ENCODE data around the gene TBC1D1.
A peak's percentile ranks its signal among the peaks of the same experiment; 100 is the strongest.

The TBC1D1 gene

GRCh38 chr4:38124961-38125360 lies 234.1 kb downstream of the TBC1D1 start:
- Histone ChIP-seq H3K4me3 (ENCODE audit: low read depth, low read length) (no peak overlapping the region), H3K36me3 (ENCODE audit: control insufficient read depth in 2 of 2, insufficient read depth in 1 of 2, low read length in 2 of 2) (peaks cover 0 to 17% of the 10 kb centered on the region in 2 experiments; a peak in 1 of 3 replicates), H3K4me1 (ENCODE audit: control insufficient read depth, insufficient read depth, low read length) (peaks cover 6% of the 10 kb centered on the region), H3K9me3 (ENCODE audit: control insufficient read depth, insufficient read depth, low read depth, low read length) (no peaks in the 10 kb centered on the region), H3K27ac (ENCODE audit: extremely low read depth, low read depth, low read length) (no peak overlapping the region)
- TF ChIP-seq SP3 (tag by site-specific recombination; IDR thresholded peaks at IDR 0.05): no peak
- TF ChIP-seq ZIC2 (tag by site-specific recombination; IDR thresholded peaks at IDR 0.05): no peak
- ChIA-PET POLR2A (no interaction called here), CTCF (no interaction called here)

GRCh38 chr4:38125816-38126215 lies 234.9 kb downstream of the TBC1D1 start:
- no peaks in the 10 kb centered on the region; the same call in 1 of the 2 replicates for H3K4me1 ChIP-seq (ENCODE audit: control insufficient read depth, insufficient read depth, low read length)
- H3K36me3 ChIP-seq (ENCODE audit: control insufficient read depth in 2 of 2, insufficient read depth in 1 of 2, low read length in 2 of 2): peaks cover 0 to 17% of the 10 kb centered on the region in 2 experiments; a peak in 1 of 3 replicates
- no peak overlapping the region for H3K27ac ChIP-seq (ENCODE audit: extremely low read depth, low read depth, low read length)
- H3K4me3 ChIP-seq (ENCODE audit: low read depth, low read length): no peak overlapping the region
- POLR2A ChIA-PET: no interaction called here
- H3K9me3 ChIP-seq (ENCODE audit: control insufficient read depth, insufficient read depth, low read depth, low read length): no peaks in the 10 kb centered on the region
- CTCF ChIA-PET: interaction anchor here (0.6 kb wide), 1 partner anchor 141 kb away, joined by 3 read pairs; no protein-coding TSS in a partner anchor
- TF ChIP-seq GFI1B (tag by site-specific recombination; IDR thresholded peaks at IDR 0.05): no peak
- TF ChIP-seq ZFHX2 (tag by site-specific recombination; conservative IDR thresholded peaks at IDR 0.05): peak; percentile 64
- TF ChIP-seq ZNF175 (tag by site-specific recombination; IDR thresholded peaks at IDR 0.05): no peak
- TF ChIP-seq ZNF704 (tag by site-specific recombination; IDR thresholded peaks at IDR 0.05): no peak
- no peak for TF ChIP-seq GLI2 (tag by site-specific recombination; IDR thresholded peaks at IDR 0.05; ENCODE audit: borderline replicate concordance, low read depth)

GRCh38 chr4:38128478-38129459 lies 237.9 kb downstream of the TBC1D1 start:
- Histone ChIP-seq H3K4me1 (ENCODE audit: control insufficient read depth, insufficient read depth, low read length) (no peaks in the 10 kb centered on the region), H3K27ac (ENCODE audit: extremely low read depth, low read depth, low read length) (no peak overlapping the region), H3K36me3 (ENCODE audit: control insufficient read depth in 2 of 2, insufficient read depth in 1 of 2, low read length in 2 of 2) (peaks cover 0 to 20% of the 10 kb centered on the region in 2 experiments; a peak in 1 of 3 replicates), H3K9me3 (ENCODE audit: control insufficient read depth, insufficient read depth, low read depth, low read length) (no peaks in the 10 kb centered on the region), H3K4me3 (ENCODE audit: low read depth, low read length) (no peak overlapping the region)
- CTCF ChIA-PET: interaction anchor here (0.6 kb wide), 1 partner anchor 27 kb away, joined by 3 read pairs; no protein-coding TSS in a partner anchor
- peak; percentile 58 for TF ChIP-seq ZNF529 (tag by site-specific recombination; IDR thresholded peaks at IDR 0.05; ENCODE audit: insufficient replicate concordance)
- no peak for TF ChIP-seq PRDM10 (tag by site-specific recombination; IDR thresholded peaks at IDR 0.05)
- POLR2A ChIA-PET: no interaction called here

GRCh38 chr4:38129460-38130227 lies 238.8 kb downstream of the TBC1D1 start:
- H3K9me3 ChIP-seq (ENCODE audit: control insufficient read depth, insufficient read depth, low read depth, low read length): no peaks in the 10 kb centered on the region
- ChIA-PET CTCF (no interaction called here), POLR2A (no interaction called here)
- H3K4me3 ChIP-seq (ENCODE audit: low read depth, low read length): no peak overlapping the region
- peaks cover 0 to 29% of the 10 kb centered on the region in 2 experiments; a peak in 1 of 3 replicates for H3K36me3 ChIP-seq (ENCODE audit: control insufficient read depth in 2 of 2, insufficient read depth in 1 of 2, low read length in 2 of 2)
- H3K27ac ChIP-seq (ENCODE audit: extremely low read depth, low read depth, low read length): no peak overlapping the region
- no peaks in the 10 kb centered on the region for H3K4me1 ChIP-seq (ENCODE audit: control insufficient read depth, insufficient read depth, low read length)
- TF ChIP-seq ZNF791 (tag by site-specific recombination; IDR thresholded peaks at IDR 0.05) (no peak), ZBTB7A (tag by site-specific recombination; IDR thresholded peaks at IDR 0.05; ENCODE audit: low read depth) (no peak), ZNF426 (tag by site-specific recombination; IDR thresholded peaks at IDR 0.05) (no peak), ZNF138 (tag by site-specific recombination; IDR thresholded peaks at IDR 0.05; ENCODE audit: borderline replicate concordance) (no peak), ZNF341 (tag by site-specific recombination; IDR thresholded peaks at IDR 0.05; ENCODE audit: low read depth) (no peak), ZNF626 (tag by site-specific recombination; IDR thresholded peaks at IDR 0.05) (no peak), ZNF157 (tag by site-specific recombination; IDR thresholded peaks at IDR 0.05) (no peak), ZNF169 (tag by site-specific recombination; IDR thresholded peaks at IDR 0.05) (no peak), ZNF223 (tag by site-specific recombination; IDR thresholded peaks at IDR 0.05) (no peak), ZNF585B (tag by site-specific recombination; IDR thresholded peaks at IDR 0.05) (no peak), GLIS2 (tag by site-specific recombination; IDR thresholded peaks at IDR 0.05) (no peak), ZNF629 (tag by site-specific recombination; IDR thresholded peaks at IDR 0.05) (no peak), ZNF623 (tag by site-specific recombination; IDR thresholded peaks at IDR 0.05) (no peak)
